Measurements from ENCODE around the gene ABR.
"Not testable (repeated sequence)": the region's sequence is repeated elsewhere in the genome, so short reads cannot be mapped to it uniquely, and the experiment has no call there.

The ABR gene

GRCh38 chr17:1126250-1126797, 53.5 kb downstream of the ABR start:
- no peak overlapping the region for H3K4me3 ChIP-seq
- peak overlapping the region in 3 of 21 experiments; percentile 15 to 71 (median 52) for H3K27ac ChIP-seq

GRCh38 chr17:1125788-1126145, 54.0 kb downstream of the ABR start:
- H3K27ac ChIP-seq: peak overlapping the region in 4 of 21 experiments; percentile 15 to 71 (median 45)

GRCh38 chr17:1124896-1125787, 54.6 kb downstream of the ABR start:
- Histone ChIP-seq H3K27ac (peak overlapping the region in 6 of 21 experiments; percentile 0 to 71 (median 40)), H3K4me3 (peak overlapping the region in 1 of 7 experiments; percentile 24)

More at GRCh38 chr17:1125788-1126145, 54.0 kb downstream of the ABR start:
- no peak overlapping the region for H3K4me3 ChIP-seq

- no peak overlapping the region for H3K4me3 ChIP-seq
- no peak overlapping the region for H3K27ac ChIP-seq
These were observed 55.7 kb downstream of the ABR start for GRCh38 chr17:1123921-1124715.

GRCh38 chr17:1123393-1123831, 56.4 kb downstream of the ABR start:
- peak overlapping the region in 2 of 21 experiments; percentile 14 to 35 for H3K27ac ChIP-seq
- no peak overlapping the region for H3K4me3 ChIP-seq

- H3K27ac ChIP-seq: peak overlapping the region in 5 of 21 experiments; percentile 26 to 47 (median 30)
These were observed 57.0 kb downstream of the ABR start for GRCh38 chr17:1122533-1123392.

GRCh38 chr17:1121442-1121817, 58.4 kb downstream of the ABR start:
- H3K27ac ChIP-seq: peak overlapping the region in 1 of 21 experiments; percentile 22

More at GRCh38 chr17:1122533-1123392, 57.0 kb downstream of the ABR start:
- no peak overlapping the region for H3K4me3 ChIP-seq

GRCh38 chr17:1120596-1121441, 59.0 kb downstream of the ABR start:
- Histone ChIP-seq H3K27ac (peak overlapping the region in 2 of 21 experiments; percentile 22 to 51), H3K4me3 (no peak overlapping the region)

More at GRCh38 chr17:1121442-1121817, 58.4 kb downstream of the ABR start:
- not testable (repeated sequence) for H3K4me3 ChIP-seq

GRCh38 chr17:1119924-1120323, 59.9 kb downstream of the ABR start:
- Histone ChIP-seq H3K27ac (no peak overlapping the region), H3K4me3 (no peak overlapping the region)

- H3K27ac ChIP-seq: no peak overlapping the region
- H3K4me3 ChIP-seq: no peak overlapping the region
These were observed 63.2 kb downstream of the ABR start for GRCh38 chr17:1116602-1117001.

- Histone ChIP-seq H3K27ac (no peak overlapping the region), H3K4me3 (no peak overlapping the region)
These were observed 66.9 kb downstream of the ABR start for GRCh38 chr17:1112875-1113274.

- Histone ChIP-seq H3K4me3 (no peak overlapping the region), H3K27ac (peak overlapping the region; percentile 26 to 98 (median 91))
These were observed 68.0 kb downstream of the ABR start for GRCh38 chr17:1111599-1112443.

GRCh38 chr17:1110862-1111598, 68.8 kb downstream of the ABR start:
- no peak overlapping the region for H3K4me3 ChIP-seq
- peak overlapping the region; percentile 26 to 98 (median 91) for H3K27ac ChIP-seq

- Histone ChIP-seq H3K4me3 (no peak overlapping the region), H3K27ac (peak overlapping the region; percentile 2 to 98 (median 91))
These were observed 69.3 kb downstream of the ABR start for GRCh38 chr17:1110541-1110861.

- Histone ChIP-seq H3K27ac (peak overlapping the region; percentile 75 to 98 (median 92)), H3K4me3 (peak overlapping the region; percentile 50 to 92 (median 72))
These were observed 69.9 kb downstream of the ABR start for GRCh38 chr17:1109606-1110540.
